GM12873 (cell line): Measurements from ENCODE around the gene C10orf62.

ENCODE experiments used
- TF ChIP-seq, protein P1 (sequence below): IDR thresholded peaks from 2 replicates; pipeline ENCODE4 v1.5.1; 2012; ENCODE audit warnings: low read depth, mild to moderate bottlenecking, moderate library complexity, low read length, control low read depth; ENCODE audit not compliant: insufficient read depth; ENCODE audit errors: missing control alignments

C10orf62 gene

DNA sequence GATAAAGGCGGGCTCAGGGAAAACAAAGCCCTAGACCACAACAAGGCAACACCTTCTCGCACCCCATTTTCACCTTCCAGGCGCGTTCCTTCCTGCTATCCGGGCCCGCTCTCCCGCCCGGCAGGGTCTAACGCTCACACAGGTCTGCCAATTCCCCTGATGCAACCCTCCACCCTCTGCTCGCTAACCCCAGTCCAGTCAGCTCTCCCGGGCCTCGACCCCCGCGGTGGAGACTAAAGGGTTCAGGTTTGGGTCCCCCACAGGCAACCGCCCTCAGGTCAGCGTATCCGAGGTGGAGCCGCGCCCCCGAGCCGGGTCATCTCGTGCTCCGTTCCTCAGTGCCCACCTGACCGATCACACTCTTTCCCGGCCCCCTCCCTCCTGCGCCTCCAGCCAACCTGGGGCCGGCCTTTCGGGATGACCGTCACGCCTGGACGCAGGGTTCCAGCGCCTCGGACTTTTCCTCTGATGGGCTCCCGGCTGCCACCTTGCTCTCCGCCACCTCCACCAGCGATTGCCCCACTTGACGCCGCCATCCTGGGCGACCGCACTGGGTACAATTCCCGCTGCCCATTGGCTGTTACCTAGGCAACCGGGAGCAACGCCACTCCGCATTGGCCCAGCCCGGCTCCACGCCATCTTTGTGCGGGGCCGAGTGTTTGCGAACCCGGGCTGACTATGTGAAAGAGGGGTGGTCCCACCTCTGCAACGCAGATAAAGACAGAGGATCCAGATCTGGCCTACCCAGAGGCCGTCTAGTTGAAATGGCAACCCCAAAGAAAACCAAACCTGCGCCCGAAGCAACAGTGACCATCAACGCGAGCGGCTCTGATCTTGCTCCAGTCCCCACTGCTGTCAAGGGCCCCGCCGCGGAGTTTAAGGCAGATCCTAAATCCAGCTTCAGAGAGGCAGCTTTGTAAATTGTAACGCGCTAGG lies 43.7 kb downstream of the C10orf62 start, which contains the start of gene MORN4:
Gene MORN4, minus strand, starts transcription at position 552 of the 936 bp plus-strand sequence. CDS start 13,847 bp downstream, outside the sequence.
- TF ChIP-seq, protein P1, sequence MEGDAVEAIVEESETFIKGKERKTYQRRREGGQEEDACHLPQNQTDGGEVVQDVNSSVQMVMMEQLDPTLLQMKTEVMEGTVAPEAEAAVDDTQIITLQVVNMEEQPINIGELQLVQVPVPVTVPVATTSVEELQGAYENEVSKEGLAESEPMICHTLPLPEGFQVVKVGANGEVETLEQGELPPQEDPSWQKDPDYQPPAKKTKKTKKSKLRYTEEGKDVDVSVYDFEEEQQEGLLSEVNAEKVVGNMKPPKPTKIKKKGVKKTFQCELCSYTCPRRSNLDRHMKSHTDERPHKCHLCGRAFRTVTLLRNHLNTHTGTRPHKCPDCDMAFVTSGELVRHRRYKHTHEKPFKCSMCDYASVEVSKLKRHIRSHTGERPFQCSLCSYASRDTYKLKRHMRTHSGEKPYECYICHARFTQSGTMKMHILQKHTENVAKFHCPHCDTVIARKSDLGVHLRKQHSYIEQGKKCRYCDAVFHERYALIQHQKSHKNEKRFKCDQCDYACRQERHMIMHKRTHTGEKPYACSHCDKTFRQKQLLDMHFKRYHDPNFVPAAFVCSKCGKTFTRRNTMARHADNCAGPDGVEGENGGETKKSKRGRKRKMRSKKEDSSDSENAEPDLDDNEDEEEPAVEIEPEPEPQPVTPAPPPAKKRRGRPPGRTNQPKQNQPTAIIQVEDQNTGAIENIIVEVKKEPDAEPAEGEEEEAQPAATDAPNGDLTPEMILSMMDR = no peak

DNA sequence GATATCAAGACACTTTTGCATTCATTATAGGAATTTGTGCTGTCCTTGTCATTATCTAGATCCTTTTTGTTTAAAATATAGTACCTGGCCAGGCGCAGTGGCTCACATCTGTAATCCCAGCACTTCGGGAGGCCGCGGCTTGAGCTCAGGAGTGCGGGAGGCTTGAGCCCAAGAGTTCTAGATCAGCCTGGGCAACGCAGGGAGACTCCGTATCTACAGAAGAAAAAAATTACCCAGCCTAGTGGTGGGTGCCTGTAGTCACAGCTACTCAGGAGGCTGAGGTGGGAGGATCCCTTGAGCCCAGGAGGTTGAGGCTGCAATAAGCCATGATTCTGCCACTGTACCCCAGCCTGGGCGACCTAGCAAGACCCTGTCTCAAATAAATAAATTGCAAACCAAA lies 44.4 kb downstream of the C10orf62 start:
- TF ChIP-seq, protein P1 = peak; percentile 11

DNA sequence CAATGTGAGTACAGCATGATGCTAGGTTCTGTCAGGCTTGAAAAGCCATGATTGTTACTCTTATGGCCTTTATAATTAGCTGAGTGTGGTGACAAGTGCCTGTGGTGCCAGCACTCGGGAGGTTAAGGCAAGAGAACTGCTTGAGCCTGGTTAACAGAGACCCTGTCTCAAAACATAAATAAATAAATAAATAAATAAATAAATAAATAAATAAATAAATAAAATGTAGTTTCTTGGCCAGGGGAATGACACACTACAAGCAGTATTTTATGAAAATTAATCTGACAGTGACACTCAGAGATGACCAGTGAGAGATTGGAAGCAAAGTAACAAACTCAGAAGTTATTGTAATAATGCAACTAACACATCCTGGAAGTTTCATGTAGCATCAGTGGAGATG lies 46.1 kb downstream of the C10orf62 start:
- TF ChIP-seq, protein P1 = no peak

DNA sequence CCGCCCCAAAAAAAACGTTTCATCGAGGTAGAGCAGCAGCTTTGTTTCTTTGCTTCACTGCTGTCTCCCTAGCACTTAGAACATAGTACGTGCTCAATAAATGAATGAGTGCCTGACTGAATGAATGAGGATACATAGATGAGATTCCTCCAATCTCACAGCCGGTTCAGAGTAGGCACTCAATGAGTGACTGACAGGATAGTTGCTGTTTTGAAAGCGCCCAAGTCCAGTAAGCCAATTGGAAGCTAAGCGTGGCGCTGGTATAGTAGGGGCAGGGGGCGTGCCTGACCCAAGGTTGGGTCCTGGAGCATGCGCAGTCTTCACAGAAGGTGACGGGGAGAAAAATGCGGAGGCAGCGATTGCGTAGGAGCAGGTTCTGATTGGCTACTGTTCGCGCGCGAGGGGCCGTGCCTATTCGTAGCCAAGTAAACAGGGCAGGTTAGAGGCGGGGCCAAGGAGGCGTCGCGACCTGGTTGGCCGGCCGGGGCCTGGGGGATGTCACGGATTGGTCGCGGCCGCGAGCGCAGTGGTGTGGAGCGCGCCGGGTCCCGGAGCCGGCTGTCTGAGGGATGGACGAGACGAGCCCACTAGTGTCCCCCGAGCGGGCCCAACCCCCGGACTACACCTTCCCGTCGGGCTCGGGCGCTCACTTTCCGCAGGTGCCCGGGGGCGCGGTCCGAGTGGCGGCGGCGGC lies 50.8 kb downstream of the C10orf62 start, which contains the start of gene PI4K2A:
Gene PI4K2A, plus strand, starts transcription at position 498 of the 694 bp plus-strand sequence. Its CDS starts 72 bp downstream, at position 570.
- TF ChIP-seq, protein P1 = no peak
